ENCODE results near the gene RXRA. TPM values are rescaled to one million over a fixed set of nuclear protein-coding genes. Genes with fewer than 3 reads are reported as not detected.

Gene RXRA
- total and polyA plus RNA-seq, 12 donors = 5.5 to 114 (median 71.3) TPM

DNA sequence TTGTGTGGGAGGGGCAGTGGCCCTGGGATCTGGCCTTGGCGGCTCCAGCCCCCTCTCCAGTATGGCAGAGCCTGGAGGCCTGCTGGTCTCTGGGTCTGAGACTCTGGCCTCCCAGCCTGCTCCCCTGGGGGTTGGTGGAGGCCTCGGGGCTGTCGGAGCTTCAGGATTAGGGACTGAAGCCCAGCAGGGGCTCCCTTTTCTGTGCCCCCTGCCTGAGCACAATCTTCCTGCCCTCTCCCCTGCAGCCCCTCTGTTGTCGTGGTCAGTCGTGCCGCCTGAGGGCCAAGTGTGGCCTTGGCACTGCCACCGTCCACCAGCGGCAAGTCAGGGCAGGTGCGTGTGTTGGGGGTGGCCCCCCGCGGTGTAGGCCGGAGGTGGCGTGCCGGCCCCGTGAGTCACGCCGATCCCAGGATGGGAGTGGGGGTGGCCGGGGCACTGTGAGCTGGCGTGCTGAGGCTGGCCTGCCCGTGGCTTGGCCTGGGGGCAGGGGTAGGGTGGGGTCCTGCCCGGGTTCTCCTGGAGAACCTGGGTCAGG, 53.6 kb downstream of the RXRA start:
- no peaks in the 10 kb centered on the region for H3K9me3 ChIP-seq (replicated peaks in 1 of 3)
- H3K27me3 ChIP-seq = no peaks in the 10 kb centered on the region
- TF ChIP-seq POLR2A (IDR thresholded peaks at IDR 0.05) = no peak
- TF ChIP-seq, protein P1, sequence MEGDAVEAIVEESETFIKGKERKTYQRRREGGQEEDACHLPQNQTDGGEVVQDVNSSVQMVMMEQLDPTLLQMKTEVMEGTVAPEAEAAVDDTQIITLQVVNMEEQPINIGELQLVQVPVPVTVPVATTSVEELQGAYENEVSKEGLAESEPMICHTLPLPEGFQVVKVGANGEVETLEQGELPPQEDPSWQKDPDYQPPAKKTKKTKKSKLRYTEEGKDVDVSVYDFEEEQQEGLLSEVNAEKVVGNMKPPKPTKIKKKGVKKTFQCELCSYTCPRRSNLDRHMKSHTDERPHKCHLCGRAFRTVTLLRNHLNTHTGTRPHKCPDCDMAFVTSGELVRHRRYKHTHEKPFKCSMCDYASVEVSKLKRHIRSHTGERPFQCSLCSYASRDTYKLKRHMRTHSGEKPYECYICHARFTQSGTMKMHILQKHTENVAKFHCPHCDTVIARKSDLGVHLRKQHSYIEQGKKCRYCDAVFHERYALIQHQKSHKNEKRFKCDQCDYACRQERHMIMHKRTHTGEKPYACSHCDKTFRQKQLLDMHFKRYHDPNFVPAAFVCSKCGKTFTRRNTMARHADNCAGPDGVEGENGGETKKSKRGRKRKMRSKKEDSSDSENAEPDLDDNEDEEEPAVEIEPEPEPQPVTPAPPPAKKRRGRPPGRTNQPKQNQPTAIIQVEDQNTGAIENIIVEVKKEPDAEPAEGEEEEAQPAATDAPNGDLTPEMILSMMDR (IDR thresholded peaks at IDR 0.05) = no peak
- H3K27ac ChIP-seq = peak overlapping the region; percentile 51 to 99 (median 93)
- intact Hi-C loops (cut with DNase I) = loop anchor here (10.0 kb wide), 1 partner anchor 55 kb away; no protein-coding TSS in a partner anchor
- H3K4me1 ChIP-seq (replicated peaks in 1 of 2) = peaks cover 73 to 98% of the 10 kb centered on the region in 2 donors
- 29 to 47% (median 36%) methylated on average over 8 to 21 of the region's 21 CpGs; no CpG with 5 or more reads in 1 of the 4 donors for WGBS, 4 donors
- DNase-seq = peak in 6 of 7 donors; percentile 63 to 81 (median 75)
- no peaks in the 10 kb centered on the region for H3K36me3 ChIP-seq (replicated peaks in 1 of 2)
- no peak overlapping the region for H3K4me3 ChIP-seq

DNA sequence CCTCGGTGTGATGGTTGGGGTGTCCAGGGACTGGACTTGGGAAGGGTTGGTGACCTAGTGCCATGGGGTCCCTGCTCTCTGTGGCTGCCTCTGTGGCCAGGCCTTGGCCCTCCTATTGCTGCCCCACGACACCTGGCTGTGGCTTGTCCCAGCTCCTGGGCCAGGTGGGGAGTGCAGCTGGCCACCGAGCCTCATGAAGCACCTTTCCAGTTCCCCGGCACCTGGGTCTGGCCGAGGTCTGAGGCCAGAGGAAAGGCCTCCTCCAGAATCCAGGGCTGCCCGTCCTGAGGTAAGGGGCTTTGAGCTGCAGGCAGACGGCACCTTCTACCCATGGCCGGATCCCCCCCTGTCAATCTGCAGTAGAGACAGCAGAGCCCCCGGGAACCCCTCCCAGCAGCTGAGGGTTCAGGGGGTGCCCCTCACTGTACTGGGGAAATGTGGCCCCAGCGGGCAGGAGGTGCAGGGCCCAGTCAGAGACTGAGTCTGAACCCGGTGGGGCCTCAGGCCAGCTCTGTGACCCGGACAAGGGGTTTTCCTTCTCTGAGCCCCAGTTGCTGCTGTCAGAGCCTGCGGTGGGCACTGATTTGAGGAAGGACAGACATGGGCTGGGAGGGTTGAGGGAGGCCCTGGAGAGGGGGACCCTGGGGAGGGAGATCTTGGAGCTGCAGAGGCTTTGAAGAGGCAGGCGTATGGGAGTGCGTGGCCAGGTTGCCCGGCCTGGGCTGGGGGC, 54.5 kb downstream of the RXRA start:
- Histone ChIP-seq H3K36me3 (replicated peaks in 1 of 2) (no peaks in the 10 kb centered on the region), H3K27ac (peak overlapping the region in 4 of 5 donors; percentile 52 to 99 (median 94)), H3K4me3 (no peak overlapping the region), H3K4me1 (replicated peaks in 1 of 2) (peaks cover 67 to 98% of the 10 kb centered on the region in 2 donors), H3K9me3 (replicated peaks in 1 of 3) (no peaks in the 10 kb centered on the region), H3K27me3 (no peaks in the 10 kb centered on the region)
- no peak for DNase-seq
- intact Hi-C loops (cut with DNase I) = loop anchor here (10.0 kb wide), 1 partner anchor 54 kb away; no protein-coding TSS in a partner anchor
- no peak for TF ChIP-seq POLR2A (IDR thresholded peaks at IDR 0.05)
- TF ChIP-seq, protein P1 (IDR thresholded peaks at IDR 0.05) = no peak
- WGBS, 4 donors = 75 to 86% (median 79%) methylated on average over 4 to 16 of the region's 16 CpGs

DNA sequence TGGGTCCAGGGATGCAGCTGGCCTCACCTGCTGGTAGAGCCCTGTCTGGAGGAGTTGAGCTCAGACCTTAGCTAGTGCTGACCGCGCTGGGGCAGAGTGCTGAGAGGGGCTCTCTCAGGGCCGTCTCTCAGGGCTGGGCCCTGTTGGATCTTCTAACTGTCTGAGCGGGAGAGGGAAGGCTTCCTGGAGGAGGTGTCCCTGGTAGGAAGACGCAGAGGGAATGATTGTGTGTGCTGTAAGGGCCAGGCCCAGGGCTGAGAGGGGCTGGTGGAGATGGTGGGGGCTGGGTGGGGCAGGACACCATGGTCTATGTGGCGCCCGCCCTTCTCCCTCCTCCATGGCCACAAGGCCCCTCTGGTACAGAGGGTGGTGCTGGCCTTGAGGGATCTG, 55.0 kb downstream of the RXRA start:
- Histone ChIP-seq H3K27me3 (no peaks in the 10 kb centered on the region), H3K4me1 (replicated peaks in 1 of 2) (peaks cover 62 to 98% of the 10 kb centered on the region in 2 donors), H3K27ac (peak overlapping the region in 3 of 5 donors; percentile 93 to 99 (median 94)), H3K36me3 (replicated peaks in 1 of 2) (no peaks in the 10 kb centered on the region), H3K4me3 (no peak overlapping the region), H3K9me3 (replicated peaks in 1 of 3) (no peaks in the 10 kb centered on the region)
- 91 to 100% (median 93%) methylated on average over 5 to 7 of the region's 7 CpGs for WGBS, 4 donors
- DNase-seq = no peak
- TF ChIP-seq, protein P1 (IDR thresholded peaks at IDR 0.05) = no peak
- no peak for TF ChIP-seq POLR2A (IDR thresholded peaks at IDR 0.05)
- intact Hi-C loops (cut with DNase I) = loop anchor here (10.0 kb wide), 1 partner anchor 54 kb away; no protein-coding TSS in a partner anchor

DNA sequence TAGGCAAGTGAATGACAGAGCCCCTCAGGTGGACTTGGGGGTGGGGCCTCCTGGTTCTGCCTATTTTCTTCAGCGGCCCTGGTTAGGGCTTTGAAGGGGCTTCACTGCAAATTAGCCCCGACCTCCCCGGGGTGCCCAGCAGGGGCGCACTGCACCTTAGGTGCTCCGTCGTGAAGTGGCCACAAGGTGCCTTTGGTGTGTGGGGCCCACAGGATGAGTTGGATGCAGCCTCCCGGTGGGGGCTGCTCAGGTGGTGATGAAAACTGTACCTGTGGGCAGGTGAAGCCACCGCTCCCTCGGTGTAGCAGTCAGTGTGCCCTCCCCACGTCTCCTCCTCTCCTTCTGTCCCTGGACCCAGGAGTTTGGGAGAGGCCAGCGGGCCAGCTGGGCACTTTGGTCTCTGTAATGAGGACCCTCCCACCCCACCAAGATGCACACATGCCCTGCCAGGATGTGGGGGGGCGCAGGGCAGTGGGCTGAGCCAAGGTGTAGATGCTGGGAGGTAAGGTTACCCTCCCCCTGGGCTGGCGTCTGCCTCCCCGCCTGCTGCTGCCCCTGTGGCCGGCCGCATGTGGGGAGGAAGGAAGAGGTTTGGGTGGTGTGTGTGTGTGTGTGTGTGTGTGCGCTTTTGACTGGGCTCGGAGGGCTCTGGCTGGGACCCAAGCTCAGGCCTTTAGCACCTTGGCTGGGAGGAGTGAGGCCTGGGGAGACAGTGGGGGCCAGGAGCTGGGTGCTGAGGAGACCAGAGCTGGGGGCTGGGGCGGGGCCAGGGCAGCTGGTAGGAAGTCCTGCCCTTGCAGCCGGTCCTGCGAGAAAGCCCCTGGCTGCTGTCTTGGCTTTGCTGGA, 55.6 kb downstream of the RXRA start:
- WGBS, 4 donors = 62 to 73% (median 64%) methylated on average over 3 to 21 of the region's 21 CpGs
- intact Hi-C loops (cut with DNase I) = loop anchor here (10.0 kb wide), 1 partner anchor 53 kb away; no protein-coding TSS in a partner anchor
- H3K9me3 ChIP-seq (replicated peaks in 1 of 3) = no peaks in the 10 kb centered on the region
- no peak overlapping the region for H3K4me3 ChIP-seq
- TF ChIP-seq POLR2A (IDR thresholded peaks at IDR 0.05) = no peak
- TF ChIP-seq, protein P1 (IDR thresholded peaks at IDR 0.05) = peak in 4 of 6 experiments; percentile 11 to 21 (median 16)
- H3K36me3 ChIP-seq (replicated peaks in 1 of 2) = no peaks in the 10 kb centered on the region
- H3K27me3 ChIP-seq = no peaks in the 10 kb centered on the region
- peak overlapping the region in 2 of 5 donors; percentile 34 to 99 for H3K27ac ChIP-seq
- peak in 1 of 7 donors; percentile 47 for DNase-seq
- peaks cover 62 to 98% of the 10 kb centered on the region in 2 donors for H3K4me1 ChIP-seq (replicated peaks in 1 of 2)

Data from adrenal gland (tissue), 12 donors.